SK-N-SH treated with all-trans-retinoic acid at 6 μM for 48 hours (cell line): ENCODE data around the gene TFDP1.

Experiments
- ATAC-seq: fragments of 200-7000 bp; cut with Tn5 transposase; 3 replicates; pipeline ENCODE4 v1.9.1; 2020; ENCODE audit warnings: mild to moderate bottlenecking, moderate library complexity
- ARNTL ChIP-seq: fragments of 450-650 bp; formaldehyde crosslinking; IDR thresholded peaks from 2 replicates; pipeline ENCODE4 v1.5.0; 2020; ENCODE audit warnings: low read depth, mild to moderate bottlenecking, moderate library complexity, borderline replicate concordance
- BACH2 ChIP-seq: fragments of 250-450 bp; sonication (Bioruptor Pico); IDR thresholded peaks from 2 replicates; pipeline ENCODE4 v1.9.0; 2021; ENCODE audit warnings: mild to moderate bottlenecking, borderline replicate concordance
- ESRRG ChIP-seq: fragments of 250-450 bp; sonication (Bioruptor Pico); IDR thresholded peaks from 2 replicates; pipeline ENCODE4 v1.6.1; 2021; ENCODE audit warnings: mild to moderate bottlenecking
- GLIS3 ChIP-seq: fragments of 250-450 bp; sonication (Bioruptor Pico); IDR thresholded peaks from 2 replicates; pipeline ENCODE4 v1.5.0; 2020; ENCODE audit warnings: mild to moderate bottlenecking, moderate library complexity
- ISL1 ChIP-seq: fragments of 250-450 bp; sonication (Bioruptor Pico); IDR thresholded peaks from 2 replicates; pipeline ENCODE4 v2.1.2; 2022; ENCODE audit warnings: mild to moderate bottlenecking, moderate library complexity
- OSR1 ChIP-seq: fragments of 250-450 bp; sonication (Bioruptor Pico); IDR thresholded peaks from 2 replicates; pipeline ENCODE4 v1.8.0; 2022; ENCODE audit warnings: moderate library complexity, mild to moderate bottlenecking, inconsistent platforms
- PPARA ChIP-seq: fragments of 250-450 bp; sonication (Bioruptor Pico); IDR thresholded peaks from 2 replicates; pipeline ENCODE4 v1.5.0; 2020; ENCODE audit warnings: mild to moderate bottlenecking, borderline replicate concordance
- RARB ChIP-seq: fragments of 250-450 bp; sonication (Bioruptor Pico); IDR thresholded peaks from 2 replicates; pipeline ENCODE4 v1.8.0; 2021; ENCODE audit warnings: mild to moderate bottlenecking, moderate library complexity
- SNAI2 ChIP-seq: fragments of 250-450 bp; sonication (Bioruptor Pico); IDR thresholded peaks from 2 replicates; pipeline ENCODE4 v1.5.0; 2020; ENCODE audit warnings: mild to moderate bottlenecking, moderate library complexity
- TOX ChIP-seq: fragments of 250-450 bp; sonication (Bioruptor Pico); IDR thresholded peaks from 2 replicates; pipeline ENCODE4 v1.8.0; 2021; ENCODE audit warnings: mild to moderate bottlenecking, moderate library complexity, borderline replicate concordance
- ZC3H10 ChIP-seq: fragments of 250-450 bp; sonication (Bioruptor Pico); IDR thresholded peaks from 2 replicates; pipeline ENCODE4 v1.5.1; 2021; ENCODE audit warnings: mild to moderate bottlenecking, moderate library complexity
- ZFP3 ChIP-seq: fragments of 250-450 bp; sonication (Bioruptor Pico); IDR thresholded peaks from 2 replicates; pipeline ENCODE4 v1.5.0; 2020; ENCODE audit warnings: mild to moderate bottlenecking, moderate library complexity
- ZFP30 ChIP-seq: fragments of 450-650 bp; formaldehyde crosslinking; IDR thresholded peaks from 2 replicates; pipeline ENCODE4 v1.5.0; 2022; ENCODE audit warnings: mild to moderate bottlenecking, moderate library complexity
- ZNF565 ChIP-seq: fragments of 450-650 bp; formaldehyde crosslinking; conservative IDR thresholded peaks from 2 replicates; pipeline ENCODE4 v1.5.0; 2020; ENCODE audit warnings: low read depth, mild to moderate bottlenecking, moderate library complexity
- ZNF70 ChIP-seq: fragments of 450-650 bp; formaldehyde crosslinking; IDR thresholded peaks from 2 replicates; pipeline ENCODE4 v1.5.0; 2020; ENCODE audit warnings: mild to moderate bottlenecking, moderate library complexity
- ZNF8 ChIP-seq: fragments of 450-650 bp; formaldehyde crosslinking; IDR thresholded peaks from 2 replicates; pipeline ENCODE4 v1.5.0; 2020; ENCODE audit warnings: mild to moderate bottlenecking, moderate library complexity
- TF ChIP-seq, protein P1 (sequence below): fragments of 250-450 bp; sonication (Bioruptor Pico); IDR thresholded peaks from 2 replicates; pipeline ENCODE4 v1.5.1; 2021; ENCODE audit warnings: mild to moderate bottlenecking, moderate library complexity
- TF ChIP-seq, protein P2 (sequence below): fragments of 250-450 bp; sonication (Bioruptor Pico); IDR thresholded peaks from 2 replicates; pipeline ENCODE4 v1.5.1; 2020; ENCODE audit warnings: low read depth, mild to moderate bottlenecking, moderate library complexity
- TF ChIP-seq, protein P3 (sequence below): fragments of 250-450 bp; sonication (Bioruptor Pico); IDR thresholded peaks from 2 replicates; pipeline ENCODE4 v1.8.0; 2020; ENCODE audit warnings: mild to moderate bottlenecking, moderate library complexity, borderline replicate concordance

Gene TFDP1

DNA sequence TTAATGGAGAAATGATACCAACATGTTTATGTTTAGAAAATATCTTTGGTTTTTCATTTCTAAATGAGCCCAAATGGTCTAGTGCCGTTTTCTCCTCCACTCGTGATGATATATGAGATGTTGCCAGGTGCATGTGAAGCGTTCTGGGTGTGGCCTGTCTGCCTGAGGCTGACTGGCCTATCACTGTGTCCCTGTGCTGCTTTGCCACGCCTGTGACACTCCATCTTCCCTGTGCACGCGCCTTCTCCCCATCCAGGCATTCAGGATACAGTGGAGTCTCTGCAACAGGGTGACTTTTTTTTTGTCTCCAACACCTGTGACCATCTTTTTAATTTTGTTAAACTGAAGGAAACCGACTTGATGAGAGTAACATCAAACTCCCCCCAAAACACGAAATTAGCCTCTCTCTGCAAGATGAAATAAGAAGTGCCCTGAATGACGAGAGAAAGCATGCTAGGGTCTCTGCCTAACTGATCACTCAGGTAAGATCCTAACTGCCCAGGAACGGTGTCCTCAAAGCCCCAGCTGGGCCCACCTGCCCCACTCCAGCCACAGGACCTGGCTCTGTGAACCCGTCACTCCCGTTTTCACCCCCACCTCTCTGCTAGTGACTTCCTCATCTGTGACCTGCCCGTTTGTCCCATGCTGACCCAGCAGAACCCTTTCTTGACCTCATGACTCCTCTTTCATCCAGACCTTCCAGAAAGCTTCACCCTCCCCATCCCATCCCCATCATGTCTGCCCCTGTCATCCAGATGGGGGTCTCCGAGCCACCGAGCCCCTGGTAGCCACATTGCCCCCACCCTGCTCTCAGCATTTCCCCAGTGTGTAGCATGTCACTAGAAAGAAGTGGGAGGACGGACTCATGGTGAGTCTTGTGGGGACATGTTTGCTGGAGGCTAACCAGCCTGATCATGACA, 33.2 kb upstream of the TFDP1 start:
- ATAC-seq: no peak
- TF ChIP-seq ZC3H10 (no peak), ZFP30 (no peak), ARNTL (CRISPR knock-in tag) (no peak), ZNF8 (CRISPR knock-in tag) (no peak), ESRRG (no peak), OSR1 (CRISPR knock-in tag) (no peak), ZNF70 (CRISPR knock-in tag) (no peak)
- TF ChIP-seq, protein P1, sequence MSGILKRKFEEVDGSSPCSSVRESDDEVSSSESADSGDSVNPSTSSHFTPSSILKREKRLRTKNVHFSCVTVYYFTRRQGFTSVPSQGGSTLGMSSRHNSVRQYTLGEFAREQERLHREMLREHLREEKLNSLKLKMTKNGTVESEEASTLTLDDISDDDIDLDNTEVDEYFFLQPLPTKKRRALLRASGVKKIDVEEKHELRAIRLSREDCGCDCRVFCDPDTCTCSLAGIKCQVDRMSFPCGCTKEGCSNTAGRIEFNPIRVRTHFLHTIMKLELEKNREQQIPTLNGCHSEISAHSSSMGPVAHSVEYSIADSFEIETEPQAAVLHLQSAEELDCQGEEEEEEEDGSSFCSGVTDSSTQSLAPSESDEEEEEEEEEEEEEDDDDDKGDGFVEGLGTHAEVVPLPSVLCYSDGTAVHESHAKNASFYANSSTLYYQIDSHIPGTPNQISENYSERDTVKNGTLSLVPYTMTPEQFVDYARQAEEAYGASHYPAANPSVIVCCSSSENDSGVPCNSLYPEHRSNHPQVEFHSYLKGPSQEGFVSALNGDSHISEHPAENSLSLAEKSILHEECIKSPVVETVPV (CRISPR knock-in tag): no peak
- TF ChIP-seq, all 23 proteins: peak for 0

DNA sequence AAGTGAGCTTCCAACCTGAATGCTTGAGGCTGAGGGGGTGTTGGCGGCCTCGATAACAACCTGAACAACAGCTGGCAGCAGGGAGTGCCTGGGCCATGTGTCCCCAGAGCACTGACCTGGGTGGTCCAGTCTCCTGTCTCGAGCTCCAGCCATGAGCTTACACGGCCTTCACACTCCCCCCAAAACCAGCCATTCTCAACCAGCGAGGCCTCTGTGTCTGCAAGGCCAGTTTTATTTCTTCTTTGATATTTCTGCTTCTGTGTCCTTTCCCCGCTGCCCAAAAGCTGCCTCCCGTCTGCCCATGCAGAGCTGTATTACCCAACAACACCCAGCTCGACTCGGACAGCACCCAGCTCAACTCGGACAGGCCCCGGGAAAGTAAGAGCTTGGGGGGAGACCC, 32.5 kb upstream of the TFDP1 start:
- ATAC-seq: no peak
- no peak for TF ChIP-seq ISL1 (CRISPR knock-in tag)
- TF ChIP-seq, protein P2, sequence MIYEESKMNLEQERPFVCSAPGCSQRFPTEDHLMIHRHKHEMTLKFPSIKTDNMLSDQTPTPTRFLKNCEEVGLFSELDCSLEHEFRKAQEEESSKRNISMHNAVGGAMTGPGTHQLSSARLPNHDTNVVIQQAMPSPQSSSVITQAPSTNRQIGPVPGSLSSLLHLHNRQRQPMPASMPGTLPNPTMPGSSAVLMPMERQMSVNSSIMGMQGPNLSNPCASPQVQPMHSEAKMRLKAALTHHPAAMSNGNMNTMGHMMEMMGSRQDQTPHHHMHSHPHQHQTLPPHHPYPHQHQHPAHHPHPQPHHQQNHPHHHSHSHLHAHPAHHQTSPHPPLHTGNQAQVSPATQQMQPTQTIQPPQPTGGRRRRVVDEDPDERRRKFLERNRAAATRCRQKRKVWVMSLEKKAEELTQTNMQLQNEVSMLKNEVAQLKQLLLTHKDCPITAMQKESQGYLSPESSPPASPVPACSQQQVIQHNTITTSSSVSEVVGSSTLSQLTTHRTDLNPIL (CRISPR knock-in tag): no peak
- TF ChIP-seq, protein P1 (CRISPR knock-in tag): no peak
- TF ChIP-seq ESRRG: no peak
- no peak for TF ChIP-seq GLIS3
- no peak for TF ChIP-seq PPARA (CRISPR knock-in tag)
- TF ChIP-seq RARB (CRISPR knock-in tag): no peak
- TF ChIP-seq ZNF8 (CRISPR knock-in tag): no peak

DNA sequence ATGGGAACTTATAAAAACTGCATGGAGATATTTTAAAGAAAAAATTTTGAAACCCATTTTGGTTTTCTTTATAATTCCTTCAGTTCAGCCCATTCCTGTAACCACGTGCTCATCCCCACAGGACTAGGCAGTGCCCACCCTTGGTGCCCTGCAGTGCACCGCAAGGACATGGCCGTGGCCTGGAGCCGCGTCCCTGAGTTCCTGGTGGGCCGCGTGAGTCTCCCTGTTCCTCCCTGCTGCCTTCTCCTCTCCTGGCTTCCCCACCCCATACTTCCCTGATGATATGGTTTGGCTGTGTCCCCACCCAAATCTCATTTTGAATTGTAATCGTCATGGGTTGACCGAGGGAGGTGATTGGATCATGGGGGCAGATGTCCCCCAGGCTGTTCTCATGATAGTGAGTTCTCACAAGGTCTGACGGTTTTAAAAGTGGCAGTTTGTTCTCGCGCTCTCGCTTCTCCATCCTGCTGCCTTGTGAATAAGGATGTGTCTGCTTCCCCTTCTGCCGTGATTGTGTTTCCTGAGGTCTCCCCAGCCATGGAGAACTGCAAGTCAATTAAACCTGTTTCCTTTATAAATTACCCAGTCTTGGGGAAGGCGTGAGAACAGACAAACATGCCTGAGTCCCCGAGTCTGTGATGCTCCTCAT, 31.6 kb upstream of the TFDP1 start:
- ATAC-seq: no peak
- TF ChIP-seq GLIS3 (no peak), ZFP3 (CRISPR knock-in tag) (no peak), PPARA (CRISPR knock-in tag) (no peak), SNAI2 (CRISPR knock-in tag) (no peak), ZFP30 (no peak), OSR1 (CRISPR knock-in tag) (no peak), ARNTL (CRISPR knock-in tag) (no peak), ZNF565 (CRISPR knock-in tag) (no peak), ZNF8 (CRISPR knock-in tag) (no peak), BACH2 (CRISPR knock-in tag) (no peak), TOX (CRISPR knock-in tag) (no peak)
- TF ChIP-seq, protein P3, sequence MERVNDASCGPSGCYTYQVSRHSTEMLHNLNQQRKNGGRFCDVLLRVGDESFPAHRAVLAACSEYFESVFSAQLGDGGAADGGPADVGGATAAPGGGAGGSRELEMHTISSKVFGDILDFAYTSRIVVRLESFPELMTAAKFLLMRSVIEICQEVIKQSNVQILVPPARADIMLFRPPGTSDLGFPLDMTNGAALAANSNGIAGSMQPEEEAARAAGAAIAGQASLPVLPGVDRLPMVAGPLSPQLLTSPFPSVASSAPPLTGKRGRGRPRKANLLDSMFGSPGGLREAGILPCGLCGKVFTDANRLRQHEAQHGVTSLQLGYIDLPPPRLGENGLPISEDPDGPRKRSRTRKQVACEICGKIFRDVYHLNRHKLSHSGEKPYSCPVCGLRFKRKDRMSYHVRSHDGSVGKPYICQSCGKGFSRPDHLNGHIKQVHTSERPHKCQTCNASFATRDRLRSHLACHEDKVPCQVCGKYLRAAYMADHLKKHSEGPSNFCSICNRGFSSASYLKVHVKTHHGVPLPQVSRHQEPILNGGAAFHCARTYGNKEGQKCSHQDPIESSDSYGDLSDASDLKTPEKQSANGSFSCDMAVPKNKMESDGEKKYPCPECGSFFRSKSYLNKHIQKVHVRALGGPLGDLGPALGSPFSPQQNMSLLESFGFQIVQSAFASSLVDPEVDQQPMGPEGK: no peak
- TF ChIP-seq, protein P1 (CRISPR knock-in tag): no peak
